ENCODE results near the gene AFF3.
"Not testable (repeated sequence)": the region's sequence is repeated elsewhere in the genome, so short reads cannot be mapped to it uniquely, and the experiment has no call there.

The AFF3 gene

GRCh38 chr2:100145893-100146656 lies 3.7 kb upstream of the AFF3 start:
- DNase-seq (ENCODE audit: low spot score), result no peak

GRCh38 chr2:100143286-100143685 lies 896 bp upstream of the AFF3 start:
- DNase-seq (ENCODE audit: low spot score), result no peak

DNA sequence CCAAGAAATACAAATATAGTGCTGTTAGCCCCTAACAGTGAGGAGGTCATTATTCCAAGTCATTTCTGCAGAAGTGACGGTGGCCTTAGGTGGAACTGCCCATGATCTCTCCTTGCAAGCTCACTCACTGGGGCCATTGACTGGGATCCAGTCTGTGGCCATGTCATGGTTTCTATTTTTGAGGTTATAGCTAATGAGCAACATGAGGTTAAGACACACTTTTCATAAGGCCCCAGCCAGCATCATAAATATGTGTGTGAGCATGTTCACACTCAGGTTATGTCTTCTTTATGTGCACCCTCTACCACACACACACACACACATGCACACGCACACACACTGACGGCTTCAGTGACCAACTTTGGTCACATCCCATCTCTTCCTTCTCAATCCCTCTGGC lies 484 bp downstream of the AFF3 start:
- DNase-seq (ENCODE audit: low spot score), result no peak

- DNase-seq (ENCODE audit: low spot score), result no peak
Observed at GRCh38 chr2:100140582-100140981, 1.8 kb downstream of the AFF3 start.

- DNase-seq (ENCODE audit: low spot score), result no peak
Observed at GRCh38 chr2:100137866-100138570, 4.4 kb downstream of the AFF3 start.

- no peak for DNase-seq (ENCODE audit: low spot score)
Observed at GRCh38 chr2:100137318-100137717, 5.1 kb downstream of the AFF3 start.

DNA sequence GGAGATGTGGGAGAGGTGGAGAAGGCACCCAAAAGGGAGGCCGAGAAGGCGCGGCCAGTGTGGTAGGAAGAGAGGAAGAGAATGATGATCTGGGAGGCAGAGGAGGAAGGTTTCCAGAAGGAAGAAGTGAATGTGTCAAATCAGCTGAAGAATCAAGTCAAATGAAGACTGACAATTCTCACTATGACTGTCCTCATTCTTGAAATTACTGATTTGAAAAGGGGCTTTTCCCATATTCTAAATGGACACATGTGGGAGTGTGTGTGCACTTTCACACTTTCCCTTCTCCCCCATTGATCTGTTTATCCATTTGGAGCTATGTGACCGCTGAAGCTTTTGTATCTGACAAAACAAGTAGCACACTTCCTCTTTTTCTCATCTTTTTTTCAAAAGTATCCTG lies 6.1 kb downstream of the AFF3 start:
- no peak for DNase-seq (ENCODE audit: low spot score)

DNA sequence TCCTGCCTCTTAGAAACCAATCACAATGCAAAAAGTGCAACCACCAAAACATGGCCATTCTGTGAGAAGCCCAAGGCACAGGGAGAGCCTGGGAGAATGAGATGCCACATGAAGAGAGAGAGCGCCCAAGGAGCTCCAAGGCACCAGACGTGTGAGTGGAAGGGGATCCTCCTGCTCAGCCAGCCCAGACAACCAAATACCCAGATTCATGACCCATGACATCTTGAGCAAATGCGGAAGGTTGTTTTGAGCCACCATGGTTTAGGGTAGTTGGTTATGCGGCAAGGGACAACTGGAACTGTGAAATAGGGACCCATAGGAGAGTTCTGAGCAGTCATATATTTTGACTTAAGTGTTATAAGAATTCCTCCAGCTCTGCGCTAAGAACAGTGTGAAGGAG lies 7.0 kb downstream of the AFF3 start:
- no peak for DNase-seq (ENCODE audit: low spot score)

DNA sequence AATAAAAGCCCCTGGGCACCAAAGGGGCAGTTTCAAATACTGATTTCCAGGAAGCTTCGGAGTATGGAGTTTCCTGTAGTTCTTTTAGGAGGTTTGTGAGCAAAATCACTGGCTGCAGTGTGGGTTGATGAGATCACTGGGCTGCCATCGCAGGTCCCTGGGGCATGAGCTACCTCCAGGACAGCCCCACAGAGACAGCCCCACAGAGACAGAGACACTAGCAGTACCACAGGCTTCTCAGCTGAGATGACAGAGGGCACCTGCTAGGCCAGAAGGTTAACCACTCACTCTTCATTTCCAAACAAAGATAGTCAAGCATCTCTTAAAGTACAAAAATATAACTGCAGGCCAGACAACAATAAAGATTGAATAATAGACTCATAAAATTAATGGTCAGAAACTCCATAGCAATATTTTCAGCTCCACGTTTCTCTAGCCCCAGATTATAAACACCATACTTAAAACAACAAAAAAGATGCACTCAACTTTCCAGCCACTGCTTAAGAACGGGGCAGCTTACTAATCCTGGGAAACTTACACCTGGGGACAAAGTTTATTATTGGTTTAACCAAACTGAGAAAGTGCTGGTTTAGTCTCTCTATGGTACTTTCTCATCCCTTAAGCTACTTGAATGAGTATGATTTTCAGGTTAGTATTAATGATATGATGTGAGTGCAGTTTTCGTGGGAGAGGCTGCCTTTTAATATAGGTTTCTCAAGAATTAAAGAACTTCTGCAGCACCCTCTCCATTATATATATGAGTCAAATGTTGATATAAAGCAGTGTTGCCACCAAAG lies 11.6 kb downstream of the AFF3 start:
- DNase-seq (ENCODE audit: low spot score), result no peak

DNA sequence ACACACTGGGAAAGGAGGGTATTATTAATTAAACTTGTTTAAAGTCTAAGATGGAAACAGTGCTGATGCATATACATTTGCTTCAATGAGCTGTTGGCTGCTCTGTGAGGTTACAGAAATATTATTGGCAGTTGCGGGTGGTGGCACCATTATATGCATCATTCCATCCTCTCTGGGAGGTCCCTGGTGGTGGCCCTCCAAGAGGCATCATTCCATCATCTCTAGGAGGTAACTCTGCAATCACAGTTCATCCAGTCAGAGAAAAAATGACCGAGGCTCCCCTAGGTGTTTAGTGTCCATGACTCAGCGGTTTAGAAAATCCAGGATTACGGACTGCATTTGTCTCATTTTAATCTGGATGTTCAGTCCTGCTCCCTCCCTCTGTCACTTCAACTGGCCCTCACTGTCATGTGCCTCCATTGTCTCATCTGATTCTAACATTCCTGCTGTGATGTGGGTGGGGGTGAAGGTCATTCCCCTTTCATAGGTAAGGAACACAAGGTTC lies 15.4 kb downstream of the AFF3 start:
- DNase-seq (ENCODE audit: low spot score), result no peak

GRCh38 chr2:100126201-100126600 lies 16.2 kb downstream of the AFF3 start:
- DNase-seq (ENCODE audit: low spot score), result no peak

GRCh38 chr2:100125626-100126025 lies 16.8 kb downstream of the AFF3 start:
- no peak for DNase-seq (ENCODE audit: low spot score)

DNA sequence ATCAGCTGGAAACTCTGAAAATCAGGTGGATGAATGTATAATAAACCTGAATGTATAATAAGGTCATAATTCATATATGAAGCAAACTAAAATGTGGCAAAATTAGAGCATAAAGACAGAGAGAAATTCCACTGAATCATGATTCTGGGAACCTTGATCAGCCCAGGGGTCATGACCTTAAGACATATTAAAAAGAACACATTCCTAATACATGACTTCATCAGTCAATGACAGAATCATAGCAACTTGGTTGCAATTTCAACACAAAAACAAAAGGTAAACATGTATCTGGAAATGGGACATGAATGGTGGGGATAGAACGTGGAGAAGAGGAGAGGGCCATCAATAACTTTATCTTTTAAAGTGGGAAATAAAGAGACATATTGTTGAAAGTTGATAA lies 17.6 kb downstream of the AFF3 start:
- no peak for DNase-seq (ENCODE audit: low spot score)

DNA sequence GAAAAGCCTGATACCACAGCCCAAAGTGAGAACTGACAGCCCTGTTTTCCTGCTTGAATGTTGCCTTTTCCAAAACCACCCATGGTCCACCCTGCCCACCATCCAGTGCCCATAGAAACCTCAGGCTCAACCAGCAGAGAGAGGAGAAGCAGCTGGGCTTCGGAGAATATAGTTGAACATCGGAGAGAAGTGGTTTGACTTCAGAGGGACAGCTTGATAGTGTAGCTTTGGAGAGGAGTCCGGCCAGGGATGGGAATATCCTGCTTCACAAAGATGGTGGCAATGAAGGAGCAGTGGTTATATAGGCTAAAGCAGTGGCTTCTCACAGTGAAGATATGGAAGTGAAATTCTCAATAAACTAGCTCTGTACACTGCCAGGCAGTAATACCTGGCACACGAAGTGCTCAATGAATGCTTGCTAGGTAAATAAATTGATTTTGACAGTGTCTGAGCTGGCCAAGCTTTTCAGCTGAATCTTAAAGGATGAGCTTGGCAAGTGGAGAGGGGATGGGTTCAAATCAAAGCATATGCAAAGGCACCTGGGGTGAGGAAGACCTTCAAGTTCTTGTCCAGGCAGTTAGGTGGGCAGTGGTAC lies 21.2 kb downstream of the AFF3 start:
- DNase-seq (ENCODE audit: low spot score), result no peak

DNA sequence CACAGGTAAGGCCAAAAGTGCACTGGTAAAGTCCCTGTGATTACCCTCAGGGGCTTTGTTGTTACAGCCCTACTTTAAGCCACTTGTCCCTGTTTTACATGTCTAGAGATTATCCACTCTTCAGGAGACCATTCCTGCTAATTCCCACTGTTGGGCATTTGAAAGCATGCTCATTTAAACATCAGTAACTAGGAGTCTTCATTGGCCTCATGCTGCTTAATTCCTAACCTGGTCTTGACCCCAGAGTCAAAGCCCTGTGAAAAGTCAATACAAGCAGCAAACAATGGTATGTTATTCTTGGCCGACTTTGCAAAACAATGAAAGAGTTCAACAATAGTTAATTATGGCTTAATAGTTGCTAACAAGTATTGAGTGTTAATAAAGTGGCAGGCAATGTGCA lies 23.2 kb downstream of the AFF3 start:
- no peak for DNase-seq (ENCODE audit: low spot score)

GRCh38 chr2:100113990-100114433 lies 28.4 kb downstream of the AFF3 start:
- no peak for DNase-seq (ENCODE audit: low spot score)

DNA sequence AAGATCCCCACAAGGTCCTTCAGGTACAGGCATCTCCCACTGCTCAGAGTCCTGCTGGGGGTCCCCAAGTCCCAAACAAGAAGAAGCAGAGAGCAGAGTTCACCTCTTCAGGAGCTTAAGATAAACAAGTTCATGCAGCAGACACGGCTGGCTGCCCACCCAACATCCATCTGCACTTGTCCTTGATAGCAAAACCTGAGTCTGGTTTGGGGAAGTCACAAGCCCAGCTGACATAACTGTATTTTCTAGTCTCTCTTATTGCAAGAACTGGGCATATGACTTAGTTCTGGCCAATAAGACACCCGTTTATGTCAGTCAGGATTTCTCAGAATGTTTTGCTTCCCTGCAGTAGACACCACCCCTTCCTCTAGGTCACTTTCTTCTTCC lies 31.8 kb downstream of the AFF3 start:
- no peak for DNase-seq (ENCODE audit: low spot score)

DNA sequence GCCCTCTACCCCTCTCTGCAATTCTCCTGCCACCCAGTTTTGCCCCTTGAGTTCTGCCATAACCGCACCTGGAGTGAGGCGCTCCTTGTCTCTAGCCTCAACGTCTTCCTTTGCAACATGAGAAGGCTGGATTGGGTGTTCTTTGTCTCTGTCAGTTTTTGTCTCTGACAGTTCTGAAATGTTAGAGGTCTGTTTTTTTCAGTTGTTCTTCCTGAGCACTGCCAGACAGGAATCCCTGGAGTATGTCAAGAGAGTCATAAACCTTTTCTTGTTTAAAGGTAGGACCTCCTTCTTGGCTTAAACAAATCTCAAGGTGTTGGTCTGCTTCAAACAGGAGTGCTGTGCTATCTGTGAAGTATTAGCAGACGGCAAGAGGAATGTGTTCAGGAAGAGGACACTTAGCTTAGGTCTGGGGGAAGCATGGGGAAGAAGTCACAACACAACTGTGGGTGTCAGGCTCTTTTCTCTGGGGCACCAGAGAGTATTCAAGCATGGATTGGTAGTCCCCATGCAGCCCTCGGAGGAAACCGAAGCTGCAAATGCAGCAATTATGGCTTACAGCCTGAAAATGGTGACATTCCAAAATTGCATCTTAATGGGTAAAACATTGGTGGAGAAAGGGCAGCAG lies 32.3 kb downstream of the AFF3 start:
- no peak for DNase-seq (ENCODE audit: low spot score)

DNA sequence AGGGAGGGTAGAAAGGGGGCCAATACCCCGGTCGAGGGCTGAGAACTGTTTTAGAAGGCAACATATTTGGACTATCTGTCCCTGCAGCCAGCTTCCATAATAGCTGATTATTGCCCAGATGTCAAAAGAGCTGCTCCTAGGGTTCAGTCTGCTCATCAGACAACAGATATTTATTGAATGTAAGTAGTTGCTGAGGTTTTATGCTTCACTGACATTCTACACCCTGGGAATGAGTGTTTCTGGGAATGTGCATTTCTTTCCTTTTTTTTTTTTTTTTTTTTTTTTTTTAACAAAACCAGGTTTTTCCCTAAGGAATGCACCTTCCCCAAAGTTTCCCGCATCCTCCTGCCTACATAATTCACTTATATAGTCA lies 33.8 kb downstream of the AFF3 start:
- DNase-seq (ENCODE audit: low spot score), result not testable (repeated sequence)

GRCh38 chr2:100107906-100108647 lies 34.3 kb downstream of the AFF3 start:
- no peak for DNase-seq (ENCODE audit: low spot score)

DNA sequence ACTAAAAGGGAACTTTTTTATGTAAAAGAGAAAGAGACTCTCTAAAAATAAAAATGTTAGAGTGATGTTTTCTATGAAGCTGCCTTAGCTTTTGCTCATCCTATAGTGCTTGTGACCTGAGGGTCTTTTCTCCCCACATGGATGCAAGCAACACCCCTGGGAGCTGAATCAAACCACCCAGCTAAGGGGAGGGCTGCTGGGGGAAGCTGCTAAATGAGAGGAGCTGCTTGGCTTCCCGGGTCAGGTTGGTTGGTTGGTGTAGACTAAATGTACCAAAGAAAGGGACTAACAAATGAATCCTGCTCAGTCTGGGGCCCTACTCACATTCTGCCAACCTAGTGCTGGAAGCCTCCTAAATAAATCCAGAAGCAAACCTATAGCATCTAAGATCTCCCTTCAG lies 35.0 kb downstream of the AFF3 start:
- no peak for DNase-seq (ENCODE audit: low spot score)

Data from kidney capillary endothelial cell (primary cell).